D721Med (cell line): ENCODE measurements around the gene APAF1.

ENCODE experiments used
- DNase-seq: peaks from one replicate; pipeline ENCODE4 v3.0.0; 2011; ENCODE audit warnings: low spot score; ENCODE audit not compliant: insufficient read length
- FAIRE-seq: peaks from 2 replicates; lab custom pipeline; 2011; peaks lifted over from hg19 to GRCh38; lab: Jason Lieb, UNC
- CTCF ChIP-seq: IDR thresholded peaks from 2 replicates; pipeline ENCODE4 v1.5.1; 2012; ENCODE audit warnings: mild to moderate bottlenecking, control low read depth; ENCODE audit not compliant: insufficient read depth; ENCODE audit errors: missing control alignments

APAF1 gene

GRCh38 chr12:98727196-98727595 is 82.1 kb downstream of the APAF1 start:
- DNase-seq (no peak), FAIRE-seq (no peak)
- TF ChIP-seq CTCF, result no peak

GRCh38 chr12:98730412-98730811 is 85.3 kb downstream of the APAF1 start:
- TF ChIP-seq CTCF, result no peak
- DNase-seq (no peak), FAIRE-seq (no peak)

GRCh38 chr12:98733667-98734350 is 88.7 kb downstream of the APAF1 start:
- TF ChIP-seq CTCF, result no peak
- FAIRE-seq, result no peak
- no peak for DNase-seq

- TF ChIP-seq CTCF, result no peak
- FAIRE-seq (no peak), DNase-seq (no peak)
These were observed 90.7 kb downstream of the APAF1 start for GRCh38 chr12:98735821-98736220.

GRCh38 chr12:98736352-98737321 is 91.5 kb downstream of the APAF1 start:
- no peak for FAIRE-seq
- no peak for TF ChIP-seq CTCF
- no peak for DNase-seq

GRCh38 chr12:98737322-98737712 is 92.2 kb downstream of the APAF1 start:
- TF ChIP-seq CTCF, result no peak
- no peak for FAIRE-seq
- no peak for DNase-seq
